Muscle of arm (tissue), 12 donors: ENCODE results near the gene TACR1. TPM values are rescaled to one million over a fixed set of nuclear protein-coding genes. Genes with fewer than 3 reads are reported as not detected.

Experiments
- DNase-seq: peaks from one replicate; pipeline ENCODE4 v3.0.0-alpha.2; 2013
- polyA plus RNA-seq, 12 donors: library from polyadenylated mRNA; unstranded; fragments of 120-200 nt; gene quantifications; one replicate each; pipeline ENCODE4 v1.2.1, GENCODE V29; 2013; ENCODE audit not compliant: insufficient read length in 12 of 12

TACR1 gene
- polyA plus RNA-seq, 12 donors: 0.20 to 1.3 (median 0.52) TPM; not detected in 2

DNA sequence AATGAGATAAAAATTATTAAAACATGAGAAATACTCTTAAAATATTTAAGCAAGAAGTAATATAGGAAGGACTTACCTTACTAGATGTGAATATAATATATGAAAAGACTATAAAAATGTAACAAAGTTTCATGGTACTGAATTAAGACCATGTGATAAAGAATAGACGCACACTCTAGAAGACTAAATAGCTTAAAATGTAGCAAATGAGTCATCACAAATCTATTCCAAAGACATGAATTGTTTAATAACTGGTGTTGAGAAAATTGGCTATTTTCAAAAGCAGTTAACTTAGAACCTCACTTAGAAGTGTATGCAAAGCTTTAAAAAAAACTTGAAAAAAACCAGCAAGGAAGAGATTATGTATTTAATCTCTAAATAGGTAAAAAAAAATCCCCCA, 176.8 kb downstream of the TACR1 start:
- no peak for DNase-seq

DNA sequence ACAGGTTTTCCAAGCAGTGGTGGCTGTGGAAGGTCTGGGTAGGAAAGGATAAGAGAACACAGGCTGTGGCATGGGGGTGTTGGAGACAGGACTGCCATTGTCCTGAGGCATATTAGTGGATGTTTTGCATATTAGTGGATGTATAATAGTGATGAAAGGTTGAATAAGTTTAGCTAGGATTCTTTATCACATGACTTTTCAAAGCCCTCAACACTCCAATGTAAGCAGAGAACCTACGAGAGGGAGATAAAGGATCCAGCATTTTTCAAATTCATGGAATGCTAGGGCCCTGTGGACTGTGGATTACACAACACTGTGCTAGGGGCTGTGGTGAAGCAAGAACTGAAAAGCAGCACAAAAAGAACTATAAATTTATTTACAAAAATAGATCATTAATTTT, 177.6 kb downstream of the TACR1 start:
- DNase-seq: no peak

DNA sequence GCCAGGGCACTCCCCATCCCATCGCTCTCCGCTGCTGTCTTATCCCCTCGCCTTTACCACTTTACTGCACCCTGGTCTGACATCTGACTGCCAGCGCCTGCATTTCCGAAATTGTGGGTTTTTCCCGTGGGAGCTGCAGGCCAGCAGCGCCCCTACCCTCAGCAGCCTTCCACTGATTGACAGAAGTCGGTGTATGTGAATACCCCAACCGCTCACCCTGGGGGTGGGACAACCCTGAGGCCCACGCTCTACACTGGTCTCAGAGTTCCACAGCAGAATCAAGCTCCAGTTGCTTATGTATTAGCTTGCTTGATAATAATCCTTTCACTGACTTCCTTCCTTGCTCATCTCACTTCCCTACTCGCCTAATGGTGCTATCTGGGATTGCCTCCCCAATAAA, 178.8 kb downstream of the TACR1 start:
- DNase-seq: no peak

DNA sequence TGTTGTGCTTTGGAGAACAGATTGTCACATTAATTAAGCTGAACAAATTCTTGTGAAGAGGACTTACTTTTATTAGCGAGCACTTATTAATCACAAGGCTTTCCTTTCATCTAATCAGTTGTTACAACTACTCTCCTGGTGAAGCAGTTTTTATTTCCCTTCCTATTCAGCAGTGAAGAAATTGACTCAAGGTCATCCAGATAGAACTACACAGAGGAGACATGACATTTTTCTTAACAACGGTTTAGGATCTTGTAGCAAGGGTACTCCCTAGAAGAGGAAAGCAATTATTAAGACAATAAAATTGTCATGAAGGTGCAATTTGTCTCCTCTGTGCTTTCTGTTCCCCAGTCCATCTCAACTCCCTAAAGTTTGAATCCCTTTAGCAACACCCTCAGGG, 179.5 kb downstream of the TACR1 start:
- no peak for DNase-seq

DNA sequence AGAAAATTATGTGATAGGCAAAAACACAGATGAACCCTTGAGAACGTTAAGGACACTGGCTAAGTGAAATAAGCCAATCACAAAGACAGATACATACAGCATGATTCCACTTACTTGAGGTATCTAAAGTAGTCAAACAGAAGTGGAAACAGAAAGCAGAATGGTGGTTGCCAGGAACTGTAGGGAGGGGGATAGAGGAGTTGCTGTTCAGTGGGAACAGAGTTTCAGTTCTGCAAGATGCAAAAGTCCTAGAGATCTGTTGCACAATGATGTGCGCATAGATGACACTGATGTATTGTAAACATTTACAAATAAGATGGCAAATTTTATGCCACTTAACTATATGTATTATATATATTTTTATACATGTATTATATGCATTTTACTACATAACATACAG, 181.2 kb downstream of the TACR1 start:
- no peak for DNase-seq

DNA sequence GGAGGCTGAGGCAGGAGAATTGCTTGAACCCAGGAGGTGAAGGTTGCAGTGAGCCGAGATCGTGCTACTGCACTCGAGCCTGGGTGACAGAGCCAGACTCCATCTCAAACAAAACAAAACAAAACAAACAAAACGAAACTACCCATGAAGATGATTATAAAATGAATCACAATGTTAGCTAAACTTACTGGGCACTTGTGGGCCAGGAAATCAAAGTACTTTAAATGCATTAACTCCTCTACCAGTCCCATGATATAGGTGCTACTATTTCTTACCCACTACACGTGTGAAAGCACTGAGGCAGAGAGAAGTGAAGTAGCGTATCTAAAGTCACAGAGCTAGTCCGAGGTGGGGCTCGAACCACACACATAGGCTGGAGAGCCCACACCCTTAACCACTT, 187.2 kb downstream of the TACR1 start:
- no peak for DNase-seq

DNA sequence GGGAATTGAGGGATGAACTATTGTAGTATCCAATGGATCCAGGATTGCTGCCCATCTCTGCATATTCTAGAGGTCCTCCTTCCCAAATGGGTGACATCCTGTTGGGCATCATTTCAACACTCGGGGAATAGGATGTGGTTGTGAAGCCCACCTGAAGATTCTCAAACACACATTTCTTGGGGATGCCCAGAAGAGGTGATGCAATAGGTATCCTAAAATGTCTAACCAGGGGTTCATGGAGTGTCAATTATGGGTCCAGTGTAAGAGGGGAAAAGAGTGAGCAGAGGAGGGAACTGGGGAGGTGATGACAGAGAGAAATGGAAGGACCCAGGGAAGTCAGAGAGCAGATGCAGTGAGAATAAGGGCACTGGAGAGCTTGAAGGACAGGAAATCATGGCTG, 188.7 kb downstream of the TACR1 start:
- DNase-seq: no peak

DNA sequence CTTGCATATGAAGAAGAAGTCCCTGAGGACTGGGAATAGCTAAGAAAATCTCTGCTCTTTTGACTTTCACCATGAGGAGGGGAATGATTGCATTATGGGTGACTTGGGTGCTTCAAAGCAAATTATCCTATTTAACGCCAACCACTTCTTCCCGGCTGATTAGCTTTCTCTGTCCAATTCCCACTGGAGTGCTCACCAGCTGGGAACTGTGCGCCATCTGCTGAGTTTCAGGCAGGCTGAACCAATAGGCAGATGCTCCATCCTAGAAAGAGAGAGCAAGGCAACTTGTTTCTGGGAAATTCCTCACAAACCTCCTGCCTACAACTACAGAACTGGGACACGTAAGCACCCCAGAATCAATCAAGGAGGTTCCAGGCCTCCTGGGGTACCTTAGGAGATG, 191.5 kb downstream of the TACR1 start:
- no peak for DNase-seq

DNA sequence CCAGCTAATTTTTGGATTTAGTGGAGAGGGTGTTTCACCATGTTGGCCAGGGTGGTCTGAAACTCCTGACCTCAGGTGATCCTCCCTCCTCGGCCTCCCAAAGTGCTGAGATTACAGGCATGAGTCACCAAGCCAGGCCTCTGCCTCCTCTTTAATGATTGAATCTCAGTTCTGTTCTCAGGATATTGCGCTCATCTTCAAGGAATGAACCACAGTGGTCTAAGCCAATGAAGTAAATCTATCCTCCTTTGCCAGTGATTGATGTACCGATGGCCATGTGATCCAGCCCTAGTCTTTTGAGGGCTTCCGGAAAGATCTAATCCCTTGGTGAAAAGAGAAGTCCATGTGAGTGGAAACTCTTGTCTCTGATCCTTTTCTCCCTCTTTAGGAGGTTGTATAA, 192.3 kb downstream of the TACR1 start:
- no peak for DNase-seq

DNA sequence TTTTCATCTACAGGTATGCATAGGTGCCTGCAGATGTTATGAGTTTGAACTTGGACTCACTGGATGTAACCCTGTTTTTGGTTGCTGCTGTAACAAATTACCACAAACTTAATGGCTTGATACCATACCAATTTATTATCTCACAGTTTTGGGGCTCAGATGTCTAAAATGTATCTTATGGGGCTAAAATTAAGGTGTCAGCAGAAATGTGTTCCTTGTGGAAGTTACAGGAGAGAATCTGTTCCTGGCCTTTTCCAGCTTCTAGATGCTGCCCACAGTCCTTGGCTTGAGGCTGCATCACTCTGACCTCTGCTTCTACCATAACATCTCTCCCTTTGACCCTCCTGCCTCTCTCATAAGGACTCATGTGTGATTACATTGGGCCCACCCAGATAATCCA, 193.3 kb downstream of the TACR1 start:
- DNase-seq: no peak

DNA sequence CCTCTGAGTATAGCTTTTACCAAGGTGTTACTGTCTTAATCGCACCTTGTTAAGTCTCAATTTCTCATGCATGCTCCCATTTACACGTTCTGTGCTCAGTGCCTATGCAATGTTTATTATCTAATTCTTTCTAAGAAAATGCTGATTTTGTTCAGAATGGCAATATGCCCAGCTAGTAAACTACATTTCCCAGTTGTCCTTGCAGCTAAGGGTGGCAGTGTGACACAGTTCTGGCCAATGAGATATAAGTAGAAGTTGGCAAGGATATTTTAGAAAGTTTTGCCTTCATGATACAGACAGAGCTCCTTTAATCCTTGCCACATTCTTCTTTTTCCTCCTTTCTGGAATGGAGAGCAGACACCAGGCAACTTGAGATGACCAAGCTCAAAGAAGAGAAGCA, 195.5 kb downstream of the TACR1 start:
- no peak for DNase-seq

DNA sequence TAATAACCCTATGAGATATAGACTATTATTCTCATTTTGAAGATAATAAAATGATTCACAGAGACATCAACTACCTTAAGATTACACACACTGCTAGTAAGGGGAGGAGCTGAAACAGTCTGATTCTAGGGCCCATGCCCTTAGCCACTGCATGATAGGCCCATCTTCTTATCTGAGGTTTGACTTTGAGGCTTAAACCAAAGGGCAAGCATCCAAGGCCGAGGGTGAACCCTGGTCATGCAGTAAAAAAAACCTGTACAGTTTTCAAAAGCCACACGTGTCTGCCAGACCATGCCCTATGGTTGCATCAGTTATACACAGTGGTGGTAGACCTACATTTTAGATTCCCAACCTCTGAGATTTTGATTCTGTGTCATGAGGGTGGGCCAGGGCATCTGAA, 196.0 kb downstream of the TACR1 start:
- no peak for DNase-seq

DNA sequence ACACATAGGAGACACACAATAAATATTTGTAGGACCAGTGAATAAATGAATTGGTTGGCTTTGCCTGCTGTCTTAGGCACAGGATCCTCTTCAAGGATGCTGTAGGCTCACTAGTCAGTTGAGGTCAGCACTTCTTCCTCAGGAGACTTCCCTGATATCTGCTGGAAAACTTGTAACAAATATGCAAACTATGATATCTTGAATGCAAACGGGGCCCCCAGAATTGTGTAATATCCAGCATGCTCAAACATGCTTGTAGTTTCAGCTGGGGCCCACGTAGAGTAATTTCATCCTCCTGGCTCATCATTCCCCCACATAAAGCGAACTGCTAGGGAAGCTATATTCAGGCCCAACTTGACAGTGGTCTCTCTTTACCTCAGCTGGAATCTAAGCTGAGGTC, 197.3 kb downstream of the TACR1 start:
- DNase-seq: no peak

DNA sequence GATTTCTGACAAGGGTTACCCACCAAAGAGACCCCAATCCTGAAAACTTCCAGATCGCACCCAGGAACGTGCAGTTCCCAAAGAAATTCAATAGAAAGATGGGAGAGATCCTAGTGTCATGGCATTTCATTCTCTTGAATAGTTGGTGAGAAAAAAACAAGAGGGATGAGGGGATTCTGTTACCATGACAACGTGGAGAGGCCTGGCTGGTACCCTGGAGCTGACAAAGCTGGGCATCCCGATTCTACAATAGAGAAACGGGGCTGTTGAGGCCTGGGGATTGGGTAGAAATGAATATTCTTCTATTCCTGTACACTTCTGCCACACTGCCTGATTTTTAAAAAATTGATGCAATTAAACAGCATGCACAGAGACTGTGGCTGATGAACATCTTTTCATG, 199.9 kb downstream of the TACR1 start:
- DNase-seq: no peak

Other genes starting within 250 kb of the TACR1 start
- 10 to 100 TPM in 11 of 12 donors, not detected in 1; 27.3 to 82.5 (median 51.4) TPM for gene POLE4, start 240.9 kb downstream of the TACR1 start, polyA plus RNA-seq